GM19043 (cell line): ENCODE results near the gene APOL5.
"Not testable (repeated sequence)": the region's sequence is repeated elsewhere in the genome, so short reads cannot be mapped to it uniquely, and the experiment has no call there.

Experiments used
- ATAC-seq: cut with Tn5 transposase; IDR thresholded peaks from one replicate; pipeline ENCODE4 v1.9.1; 2021; ENCODE audit warnings: low read depth; ENCODE audit not compliant: unreplicated experiment

APOL5 gene

GRCh38 chr22:35717572-35717971 is at the start of gene APOL5:
APOL5 (plus strand) TSS chr22:35717872; CDS start chr22:35717872, 0 bp downstream.
- ATAC-seq, result no peak

GRCh38 chr22:35674335-35674734 is 43.3 kb upstream of the APOL5 start:
- no peak for ATAC-seq

GRCh38 chr22:35676065-35676464 is 41.6 kb upstream of the APOL5 start:
- not testable (repeated sequence) for ATAC-seq

- no peak for ATAC-seq
Observed at GRCh38 chr22:35677460-35678187, 40.0 kb upstream of the APOL5 start.

- no peak for ATAC-seq
Observed at GRCh38 chr22:35678836-35679235, 38.8 kb upstream of the APOL5 start.

- not testable (repeated sequence) for ATAC-seq
Observed at GRCh38 chr22:35679492-35679891, 38.2 kb upstream of the APOL5 start.

- no peak for ATAC-seq
Observed at GRCh38 chr22:35681454-35682052, 36.1 kb upstream of the APOL5 start.

GRCh38 chr22:35683560-35683959 is 34.1 kb upstream of the APOL5 start:
- no peak for ATAC-seq

- ATAC-seq, result no peak
Observed at GRCh38 chr22:35684270-35684700, 33.4 kb upstream of the APOL5 start.

- ATAC-seq, result no peak
Observed at GRCh38 chr22:35684732-35685131, 32.9 kb upstream of the APOL5 start.

- ATAC-seq, result no peak
Observed at GRCh38 chr22:35685731-35686130, 31.9 kb upstream of the APOL5 start.

- ATAC-seq, result no peak
Observed at GRCh38 chr22:35686298-35686697, 31.4 kb upstream of the APOL5 start.

GRCh38 chr22:35687461-35687860 is 30.2 kb upstream of the APOL5 start:
- no peak for ATAC-seq

GRCh38 chr22:35688913-35689675 is 28.6 kb upstream of the APOL5 start:
- ATAC-seq, result no peak

- no peak for ATAC-seq
Observed at GRCh38 chr22:35690001-35690400, 27.7 kb upstream of the APOL5 start.

GRCh38 chr22:35695202-35695601 is 22.5 kb upstream of the APOL5 start:
- ATAC-seq, result no peak

- no peak for ATAC-seq
Observed at GRCh38 chr22:35697142-35697541, 20.5 kb upstream of the APOL5 start.

- not testable (repeated sequence) for ATAC-seq
Observed at GRCh38 chr22:35699852-35700251, 17.8 kb upstream of the APOL5 start.

GRCh38 chr22:35703861-35704584 is 13.6 kb upstream of the APOL5 start:
- ATAC-seq, result no peak

- ATAC-seq, result no peak
Observed at GRCh38 chr22:35705141-35705540, 12.5 kb upstream of the APOL5 start.

- no peak for ATAC-seq
Observed at GRCh38 chr22:35708453-35708852, 9.2 kb upstream of the APOL5 start.
